A549 treated with CORT108297 at 1 μM for 4 hours (cell line): Measurements from ENCODE around the gene CCNT1. TPM values are rescaled to one million over a fixed set of nuclear protein-coding genes. Genes with fewer than 3 reads are reported as not detected.

Experiments used
- total RNA-seq: library from RNA; stranded (reverse); fragments of 200-300 nt; extraction: Qiagen RNA extraction; gene quantifications from 5 replicates; pipeline ENCODE4 v1.2.3, GENCODE V29; 2022

CCNT1 gene
- total RNA-seq = 12.1 to 14.7 TPM (median 13.4 TPM) in 5 replicates

GRCh38 chr12:48716493-48717251, at the start of gene CCNT1:
Gene CCNT1, minus strand, starts transcription at chr12:48716707. Its CDS starts 32 bp downstream, at chr12:48716675.

DNA sequence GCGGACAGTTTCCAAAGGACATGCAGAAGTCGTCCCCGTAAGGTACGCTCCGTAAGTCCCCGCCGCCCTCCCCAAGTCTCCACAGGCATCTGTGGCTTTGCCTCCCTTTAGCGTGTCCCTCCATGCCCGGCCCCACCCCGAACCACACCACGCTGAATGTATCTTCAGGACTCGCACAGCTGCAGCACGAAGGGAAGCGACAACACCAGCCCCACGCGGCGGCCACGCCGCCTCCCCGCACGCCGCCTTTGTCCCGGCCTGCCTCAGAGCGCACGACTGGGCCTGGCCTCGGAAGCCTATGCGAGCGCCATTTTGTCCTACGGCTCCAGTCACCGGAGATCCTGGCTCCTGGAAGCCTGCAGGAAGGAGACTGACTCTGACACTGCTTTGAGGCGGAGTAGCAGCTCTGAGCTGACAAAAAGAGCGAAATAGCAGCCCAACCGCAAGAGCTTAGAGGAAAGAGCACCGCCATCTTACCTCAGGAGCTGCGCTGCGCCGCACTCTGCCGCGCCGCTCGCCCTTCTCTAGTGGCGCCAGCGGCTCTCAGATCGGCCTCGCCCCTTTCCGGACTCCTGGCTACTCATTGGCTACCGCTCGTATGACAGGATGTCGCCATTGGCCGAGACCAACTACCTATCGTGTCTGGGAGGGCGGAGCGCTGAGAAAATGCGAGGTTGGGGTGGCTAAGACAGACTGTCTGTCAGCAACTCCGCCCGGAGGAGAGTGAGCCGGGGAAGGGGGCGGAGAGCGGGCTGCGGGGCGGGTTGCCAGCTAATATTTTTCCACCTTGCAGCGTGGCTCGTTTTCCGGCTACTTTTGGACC, 34.6 kb downstream of the CCNT1 start, which contains the start of gene KANSL2:
TSS of gene KANSL2 (minus strand) at position 529 of the 823 bp plus-strand sequence. CDS start 606 bp downstream, outside the sequence.

Other genes with a start within 250 kb of the CCNT1 start
- not detected in 5 replicates for gene ANP32D, start 244.1 kb downstream of the CCNT1 start, total RNA-seq
- gene C12orf54, start 234.2 kb downstream of the CCNT1 start, total RNA-seq = not detected in 5 replicates
- not detected in 5 replicates for gene OR8S1, start 191.1 kb downstream of the CCNT1 start, total RNA-seq
- not detected in 5 replicates for gene LALBA, start 146.7 kb downstream of the CCNT1 start, total RNA-seq
- gene KANSL2, start 34.5 kb downstream of the CCNT1 start, total RNA-seq = 33.3 to 41.4 TPM (median 36.9 TPM) in 5 replicates
- gene ADCY6, start 72.4 kb upstream of the CCNT1 start, total RNA-seq = 11.9 to 16.6 TPM (median 16.2 TPM) in 5 replicates
- gene CACNB3, start 101.8 kb upstream of the CCNT1 start, total RNA-seq = 30.2 to 46.8 TPM (median 39.7 TPM) in 5 replicates
- 77.0 to 87.8 TPM (median 85.9 TPM) in 5 replicates for gene DDX23, start 135.5 kb upstream of the CCNT1 start, total RNA-seq
- 12.0 to 17.8 TPM (median 14.2 TPM) in 5 replicates for gene RND1, start 149.2 kb upstream of the CCNT1 start, total RNA-seq
- 44.0 to 57.4 TPM (median 56.1 TPM) in 5 replicates for gene FKBP11, start 208.8 kb upstream of the CCNT1 start, total RNA-seq
- 114 to 156 TPM (median 153 TPM) in 5 replicates for gene ARF3, start 240.8 kb upstream of the CCNT1 start, total RNA-seq